ENCODE results near the gene GRIK4. TPM values are rescaled to one million over a fixed set of nuclear protein-coding genes. Genes with fewer than 3 reads are reported as not detected.

GRIK4 gene
- total RNA-seq, 2 donors from 2014 or later = 0.05 to 1.7 TPM

- Histone ChIP-seq H3K27ac (no peak overlapping the region), H3K27me3 (replicated peaks; ENCODE audit: insufficient read depth) (no peaks in the 10 kb centered on the region), H3K4me1 (replicated peaks) (no peaks in the 10 kb centered on the region), H3K36me3 (no peaks in the 10 kb centered on the region), H3K4me3 (no peak overlapping the region), H3K9me3 (no peaks in the 10 kb centered on the region)
- no peak for DNase-seq (ENCODE audit: low spot score)
- WGBS = 91% methylated on average over 4 of the region's 4 CpGs
- TF ChIP-seq POLR2AphosphoS5 (IDR thresholded peaks at IDR 0.05) (no peak), POLR2A (IDR thresholded peaks at IDR 0.05) (no peak)
- TF ChIP-seq, protein P1, sequence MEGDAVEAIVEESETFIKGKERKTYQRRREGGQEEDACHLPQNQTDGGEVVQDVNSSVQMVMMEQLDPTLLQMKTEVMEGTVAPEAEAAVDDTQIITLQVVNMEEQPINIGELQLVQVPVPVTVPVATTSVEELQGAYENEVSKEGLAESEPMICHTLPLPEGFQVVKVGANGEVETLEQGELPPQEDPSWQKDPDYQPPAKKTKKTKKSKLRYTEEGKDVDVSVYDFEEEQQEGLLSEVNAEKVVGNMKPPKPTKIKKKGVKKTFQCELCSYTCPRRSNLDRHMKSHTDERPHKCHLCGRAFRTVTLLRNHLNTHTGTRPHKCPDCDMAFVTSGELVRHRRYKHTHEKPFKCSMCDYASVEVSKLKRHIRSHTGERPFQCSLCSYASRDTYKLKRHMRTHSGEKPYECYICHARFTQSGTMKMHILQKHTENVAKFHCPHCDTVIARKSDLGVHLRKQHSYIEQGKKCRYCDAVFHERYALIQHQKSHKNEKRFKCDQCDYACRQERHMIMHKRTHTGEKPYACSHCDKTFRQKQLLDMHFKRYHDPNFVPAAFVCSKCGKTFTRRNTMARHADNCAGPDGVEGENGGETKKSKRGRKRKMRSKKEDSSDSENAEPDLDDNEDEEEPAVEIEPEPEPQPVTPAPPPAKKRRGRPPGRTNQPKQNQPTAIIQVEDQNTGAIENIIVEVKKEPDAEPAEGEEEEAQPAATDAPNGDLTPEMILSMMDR (IDR thresholded peaks at IDR 0.05) = no peak
- intact Hi-C loops (cut with DNase I) = no loop called here
Measured at GRCh38 chr11:121033635-121034034, 522.1 kb downstream of the GRIK4 start.

- no peaks in the 10 kb centered on the region for H3K4me1 ChIP-seq (replicated peaks)
- WGBS = 68% methylated on average over 4 of the region's 4 CpGs
- no peak for DNase-seq (ENCODE audit: low spot score)
- no peak overlapping the region for H3K27ac ChIP-seq
- no peaks in the 10 kb centered on the region for H3K9me3 ChIP-seq
- no peaks in the 10 kb centered on the region for H3K27me3 ChIP-seq (replicated peaks; ENCODE audit: insufficient read depth)
- TF ChIP-seq POLR2A (IDR thresholded peaks at IDR 0.05) = no peak
- no peak for TF ChIP-seq POLR2AphosphoS5 (IDR thresholded peaks at IDR 0.05)
- TF ChIP-seq, protein P1 (IDR thresholded peaks at IDR 0.05) = no peak
- H3K36me3 ChIP-seq = no peaks in the 10 kb centered on the region
- intact Hi-C loops (cut with DNase I) = no loop called here
- H3K4me3 ChIP-seq = no peak overlapping the region
Measured at GRCh38 chr11:121035169-121035755, 523.7 kb downstream of the GRIK4 start.

GRCh38 chr11:121035780-121036179 is 524.2 kb downstream of the GRIK4 start:
- WGBS = 67% methylated on average over 3 of the region's 3 CpGs

GRCh38 chr11:121037016-121037415 is 525.5 kb downstream of the GRIK4 start:
- H3K9me3 ChIP-seq = no peaks in the 10 kb centered on the region
- WGBS = 91% methylated on average over 1 of the region's 1 CpG
- TF ChIP-seq POLR2AphosphoS5 (IDR thresholded peaks at IDR 0.05) (no peak), POLR2A (IDR thresholded peaks at IDR 0.05) (no peak)
- TF ChIP-seq, protein P1 (IDR thresholded peaks at IDR 0.05) = no peak

More at GRCh38 chr11:121035780-121036179, 524.2 kb downstream of the GRIK4 start:
- H3K27me3 ChIP-seq (replicated peaks; ENCODE audit: insufficient read depth) = no peaks in the 10 kb centered on the region
- no peaks in the 10 kb centered on the region for H3K4me1 ChIP-seq (replicated peaks)
- no peak for DNase-seq (ENCODE audit: low spot score)
- intact Hi-C loops (cut with DNase I) = no loop called here
- H3K27ac ChIP-seq = no peak overlapping the region
- TF ChIP-seq POLR2AphosphoS5 (IDR thresholded peaks at IDR 0.05) (no peak), POLR2A (IDR thresholded peaks at IDR 0.05) (no peak)
- TF ChIP-seq, protein P1 (IDR thresholded peaks at IDR 0.05) = no peak
- H3K4me3 ChIP-seq = no peak overlapping the region
- no peaks in the 10 kb centered on the region for H3K9me3 ChIP-seq
- no peaks in the 10 kb centered on the region for H3K36me3 ChIP-seq

More at GRCh38 chr11:121037016-121037415, 525.5 kb downstream of the GRIK4 start:
- Histone ChIP-seq H3K4me1 (replicated peaks) (no peaks in the 10 kb centered on the region), H3K4me3 (no peak overlapping the region), H3K27ac (no peak overlapping the region), H3K27me3 (replicated peaks; ENCODE audit: insufficient read depth) (no peaks in the 10 kb centered on the region), H3K36me3 (no peaks in the 10 kb centered on the region)
- intact Hi-C loops (cut with DNase I) = no loop called here
- DNase-seq (ENCODE audit: low spot score) = no peak

Other genes with a start within 250 kb of the GRIK4 start
- gene TLCD5, start 186.4 kb upstream of the GRIK4 start, total RNA-seq = 10 to 100 TPM in 1 of 2 donors, 1 to 10 TPM in 1; 7.8 to 10.6 TPM
- gene ARHGEF12, start 175.3 kb upstream of the GRIK4 start, total RNA-seq = 10 to 100 TPM; 86.2 to 96.5 TPM